ENCODE results near the gene FAM25A. TPM values are rescaled to one million over a fixed set of nuclear protein-coding genes. Genes with fewer than 3 reads are reported as not detected.
"Not testable (repeated sequence)": the region's sequence is repeated elsewhere in the genome, so short reads cannot be mapped to it uniquely, and the experiment has no call there.

The FAM25A gene
- total RNA-seq, 1 donor, result not detected

- TF ChIP-seq, protein P1, sequence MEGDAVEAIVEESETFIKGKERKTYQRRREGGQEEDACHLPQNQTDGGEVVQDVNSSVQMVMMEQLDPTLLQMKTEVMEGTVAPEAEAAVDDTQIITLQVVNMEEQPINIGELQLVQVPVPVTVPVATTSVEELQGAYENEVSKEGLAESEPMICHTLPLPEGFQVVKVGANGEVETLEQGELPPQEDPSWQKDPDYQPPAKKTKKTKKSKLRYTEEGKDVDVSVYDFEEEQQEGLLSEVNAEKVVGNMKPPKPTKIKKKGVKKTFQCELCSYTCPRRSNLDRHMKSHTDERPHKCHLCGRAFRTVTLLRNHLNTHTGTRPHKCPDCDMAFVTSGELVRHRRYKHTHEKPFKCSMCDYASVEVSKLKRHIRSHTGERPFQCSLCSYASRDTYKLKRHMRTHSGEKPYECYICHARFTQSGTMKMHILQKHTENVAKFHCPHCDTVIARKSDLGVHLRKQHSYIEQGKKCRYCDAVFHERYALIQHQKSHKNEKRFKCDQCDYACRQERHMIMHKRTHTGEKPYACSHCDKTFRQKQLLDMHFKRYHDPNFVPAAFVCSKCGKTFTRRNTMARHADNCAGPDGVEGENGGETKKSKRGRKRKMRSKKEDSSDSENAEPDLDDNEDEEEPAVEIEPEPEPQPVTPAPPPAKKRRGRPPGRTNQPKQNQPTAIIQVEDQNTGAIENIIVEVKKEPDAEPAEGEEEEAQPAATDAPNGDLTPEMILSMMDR (IDR thresholded peaks at IDR 0.05; ENCODE audit: extremely low read depth, low read depth, low read length), result no peak
- H2AFZ ChIP-seq (ENCODE audit: low read length), result no peak overlapping the region
Measured at GRCh38 chr10:87038786-87039185, 18.7 kb downstream of the FAM25A start.

DNA sequence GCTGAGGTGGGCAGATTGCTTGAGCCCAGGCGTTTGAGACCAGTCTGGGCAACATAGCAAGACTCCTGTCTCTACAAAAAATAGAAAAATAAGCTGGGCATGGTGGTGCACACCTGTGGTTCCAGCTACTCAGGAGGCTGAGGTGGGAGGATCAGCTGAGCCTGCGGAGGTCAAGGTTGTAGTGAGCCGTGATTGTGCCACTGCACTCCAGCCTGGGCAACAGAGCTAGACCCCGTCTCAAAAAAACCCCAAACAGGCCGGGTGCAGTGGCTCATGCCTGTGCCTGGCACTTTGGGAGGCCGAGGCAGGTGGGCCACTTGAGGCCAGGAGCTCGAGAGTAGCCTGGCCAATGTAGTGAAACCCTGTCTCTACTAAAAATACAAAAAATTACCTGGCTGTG is 23.5 kb downstream of the FAM25A start:
- not testable (repeated sequence) for H2AFZ ChIP-seq (ENCODE audit: low read length); H3K4me1 ChIP-seq (ENCODE audit: insufficient read depth, low read length); H4K20me1 ChIP-seq (ENCODE audit: insufficient read depth, low read length); H3K9me3 ChIP-seq (ENCODE audit: low read depth, low read length); H3K4me2 ChIP-seq (ENCODE audit: insufficient read depth, low read length); H3K4me3 ChIP-seq (ENCODE audit: insufficient read depth, low read length); H3K27me3 ChIP-seq (ENCODE audit: insufficient read depth, low read length); H3K79me2 ChIP-seq (ENCODE audit: insufficient read depth, low read length); DNase-seq (ENCODE audit: insufficient read length, low spot score, missing footprints); H3K27ac ChIP-seq (ENCODE audit: low read depth, low read length)
- H3K36me3 ChIP-seq (ENCODE audit: insufficient read depth, low read length), result peaks cover 16% of the 10 kb centered on the region

More at GRCh38 chr10:87038786-87039185, 18.7 kb downstream of the FAM25A start:
- Histone ChIP-seq H3K27me3 (ENCODE audit: insufficient read depth, low read length) (peaks cover 4% of the 10 kb centered on the region), H3K4me1 (ENCODE audit: insufficient read depth, low read length) (no peaks in the 10 kb centered on the region), H3K36me3 (ENCODE audit: insufficient read depth, low read length) (no peaks in the 10 kb centered on the region), H4K20me1 (ENCODE audit: insufficient read depth, low read length) (no peaks in the 10 kb centered on the region), H3K4me2 (ENCODE audit: insufficient read depth, low read length) (no peak overlapping the region), H3K4me3 (ENCODE audit: insufficient read depth, low read length) (no peak overlapping the region), H3K9me3 (ENCODE audit: low read depth, low read length) (no peaks in the 10 kb centered on the region), H3K79me2 (ENCODE audit: insufficient read depth, low read length) (no peaks in the 10 kb centered on the region), H3K27ac (ENCODE audit: low read depth, low read length) (no peak overlapping the region)
- DNase-seq (ENCODE audit: insufficient read length, low spot score, missing footprints), result peak; percentile 47

- Histone ChIP-seq H2AFZ (ENCODE audit: low read length) (no peak overlapping the region), H3K27ac (ENCODE audit: low read depth, low read length) (no peak overlapping the region), H3K4me1 (ENCODE audit: insufficient read depth, low read length) (no peaks in the 10 kb centered on the region), H3K79me2 (ENCODE audit: insufficient read depth, low read length) (no peaks in the 10 kb centered on the region), H3K4me3 (ENCODE audit: insufficient read depth, low read length) (no peak overlapping the region), H3K36me3 (ENCODE audit: insufficient read depth, low read length) (peaks cover 35% of the 10 kb centered on the region), H4K20me1 (ENCODE audit: insufficient read depth, low read length) (no peaks in the 10 kb centered on the region), H3K9me3 (ENCODE audit: low read depth, low read length) (no peaks in the 10 kb centered on the region), H3K4me2 (ENCODE audit: insufficient read depth, low read length) (no peak overlapping the region), H3K27me3 (ENCODE audit: insufficient read depth, low read length) (no peaks in the 10 kb centered on the region)
- DNase-seq (ENCODE audit: insufficient read length, low spot score, missing footprints), result no peak
- TF ChIP-seq, protein P1 (IDR thresholded peaks at IDR 0.05; ENCODE audit: extremely low read depth, low read depth, low read length), result no peak
Measured at GRCh38 chr10:87045434-87045938, 25.4 kb downstream of the FAM25A start.

- H3K9me3 ChIP-seq (ENCODE audit: low read depth, low read length), result no peaks in the 10 kb centered on the region
- peaks cover 71% of the 10 kb centered on the region for H3K36me3 ChIP-seq (ENCODE audit: insufficient read depth, low read length)
- TF ChIP-seq, protein P1 (IDR thresholded peaks at IDR 0.05; ENCODE audit: extremely low read depth, low read depth, low read length), result no peak
- no peak overlapping the region for H3K4me2 ChIP-seq (ENCODE audit: insufficient read depth, low read length)
- no peaks in the 10 kb centered on the region for H4K20me1 ChIP-seq (ENCODE audit: insufficient read depth, low read length)
- no peak overlapping the region for H3K27ac ChIP-seq (ENCODE audit: low read depth, low read length)
- peaks cover 13% of the 10 kb centered on the region for H3K4me1 ChIP-seq (ENCODE audit: insufficient read depth, low read length)
- no peaks in the 10 kb centered on the region for H3K79me2 ChIP-seq (ENCODE audit: insufficient read depth, low read length)
- H3K4me3 ChIP-seq (ENCODE audit: insufficient read depth, low read length), result no peak overlapping the region
- H3K27me3 ChIP-seq (ENCODE audit: insufficient read depth, low read length), result no peaks in the 10 kb centered on the region
- DNase-seq (ENCODE audit: insufficient read length, low spot score, missing footprints), result no peak
- H2AFZ ChIP-seq (ENCODE audit: low read length), result no peak overlapping the region
Measured at GRCh38 chr10:87053111-87053510, 33.0 kb downstream of the FAM25A start.

All from osteoblast (primary cell).